Panc1 (cell line): ENCODE measurements around the gene FBXL4. TPM values are rescaled to one million over a fixed set of nuclear protein-coding genes. Genes with fewer than 3 reads are reported as not detected.
A peak's percentile ranks its signal among the peaks of the same experiment; 100 is the strongest.

Experiments
- ATAC-seq: fragments of 200-7000 bp; cut with Tn5 transposase; 2 replicates; pipeline ENCODE4 v1.9.1; 2020; ENCODE audit warnings: mild to moderate bottlenecking, moderate library complexity
- BruUV-seq: library from RNA; stranded (reverse); fragments of 400-500 nt; replicated peaks from 2 replicates; lab custom pipeline; 2021; lab: Mats Ljungman, UMichigan
- CTCF ChIA-PET: fragments of 300-600 bp; sonication (Branson Sonifier 250); formaldehyde crosslinking; loops from one replicate; lab custom pipeline; 2022; ENCODE audit warnings: antibody characterized with exemption; lab: Charles Lee
- POLR2A ChIA-PET: fragments of 300-600 bp; sonication (Branson Sonifier 250); formaldehyde crosslinking; loops from one replicate; lab custom pipeline; 2022; ENCODE audit warnings: antibody characterized with exemption; lab: Charles Lee
- DNase-seq: peaks from one replicate; pipeline ENCODE4 v3.0.0-alpha.2; 2010; ENCODE audit warnings: low read depth, low spot score
- H3K27ac ChIP-seq: 2 replicates; pipeline ENCODE4 v1.5.1; 2011; ENCODE audit warnings: mild to moderate bottlenecking, low read length, inconsistent platforms
- H3K27me3 ChIP-seq: fragments of 200-500 bp; sonication (Bioruptor generic); 2 replicates; pipeline ENCODE4 v1.6.0; 2014; ENCODE audit warnings: low read length, inconsistent platforms; ENCODE audit not compliant: control insufficient read depth, insufficient read depth
- H3K36me3 ChIP-seq: fragments of 200-500 bp; sonication (Bioruptor generic); 2 replicates; pipeline ENCODE4 v1.5.1; 2014; ENCODE audit warnings: inconsistent platforms, mild to moderate bottlenecking, low read length, moderate library complexity; ENCODE audit not compliant: control insufficient read depth, insufficient read depth
- H3K4me1 ChIP-seq: 2 replicates; pipeline ENCODE4 v1.5.1; 2011; ENCODE audit warnings: inconsistent platforms, mild to moderate bottlenecking, low read length, moderate library complexity; ENCODE audit not compliant: control insufficient read depth, insufficient read depth
- H3K4me3 ChIP-seq, 2 experiments: 2 replicates each; pipeline ENCODE4 v1.5.1; 2011 to 2012; ENCODE audit warnings: low read depth in 2 of 2, low read length in 2 of 2, mild to moderate bottlenecking in 2 of 2, inconsistent platforms in 1 of 2, moderate library complexity in 1 of 2
- H3K9me3 ChIP-seq: fragments of 200-500 bp; sonication (Bioruptor generic); 2 replicates; pipeline ENCODE4 v1.5.1; 2014; ENCODE audit warnings: low read depth, mild to moderate bottlenecking, inconsistent platforms, low read length, moderate library complexity; ENCODE audit not compliant: control insufficient read depth, insufficient read depth
- POLR2AphosphoS5 ChIP-seq: IDR thresholded peaks from 2 replicates; pipeline ENCODE4 v1.6.1; 2012; ENCODE audit warnings: mild to moderate bottlenecking, low read depth, low read length, moderate library complexity
- SIN3A ChIP-seq: IDR thresholded peaks from 2 replicates; pipeline ENCODE4 v1.6.1; 2012; ENCODE audit warnings: low read depth, mild to moderate bottlenecking, low read length, moderate library complexity, borderline replicate concordance; ENCODE audit not compliant: insufficient read depth
- TCF7L2 ChIP-seq: IDR thresholded peaks from 2 replicates; pipeline ENCODE4 v1.6.1; 2011; ENCODE audit warnings: mild to moderate bottlenecking, low read depth, low read length, inconsistent platforms
- in situ Hi-C: cut with HindIII; loops from 2 replicates; pipeline ENCODE4 v1.10.0; 2016; ENCODE audit warnings: low sequenced_read_pairs, low pct_unique_long_range_greater_than_20kb
- intact Hi-C: fragments of 100-400 bp; cut with micrococcal nuclease; formaldehyde crosslinking; loops from one replicate; pipeline ENCODE4 v1.10.0; 2022; ENCODE audit not compliant: unreplicated experiment
- total RNA-seq: library from RNA; stranded (reverse); gene quantifications from one replicate; pipeline ENCODE4 v1.2.1, GENCODE V29; 2021; ENCODE audit not compliant: unreplicated experiment
- TF ChIP-seq, protein P1 (sequence below), 2 experiments: IDR thresholded peaks; 2 replicates each; pipeline ENCODE4 v1.6.1; 2011 to 2012; ENCODE audit warnings: low read depth in 2 of 2, control low read depth in 1 of 2, low read length in 1 of 2, mild to moderate bottlenecking in 1 of 2, moderate library complexity in 1 of 2; ENCODE audit not compliant: insufficient read depth in 1 of 2
- TF ChIP-seq, protein P2 (sequence below): fragments of 450-650 bp; IDR thresholded peaks from 2 replicates; pipeline ENCODE4 v1.5.1; 2017; ENCODE audit warnings: mild to moderate bottlenecking

The FBXL4 gene
- total RNA-seq, 1 experiment from 2014 or later = 11.5 TPM

DNA sequence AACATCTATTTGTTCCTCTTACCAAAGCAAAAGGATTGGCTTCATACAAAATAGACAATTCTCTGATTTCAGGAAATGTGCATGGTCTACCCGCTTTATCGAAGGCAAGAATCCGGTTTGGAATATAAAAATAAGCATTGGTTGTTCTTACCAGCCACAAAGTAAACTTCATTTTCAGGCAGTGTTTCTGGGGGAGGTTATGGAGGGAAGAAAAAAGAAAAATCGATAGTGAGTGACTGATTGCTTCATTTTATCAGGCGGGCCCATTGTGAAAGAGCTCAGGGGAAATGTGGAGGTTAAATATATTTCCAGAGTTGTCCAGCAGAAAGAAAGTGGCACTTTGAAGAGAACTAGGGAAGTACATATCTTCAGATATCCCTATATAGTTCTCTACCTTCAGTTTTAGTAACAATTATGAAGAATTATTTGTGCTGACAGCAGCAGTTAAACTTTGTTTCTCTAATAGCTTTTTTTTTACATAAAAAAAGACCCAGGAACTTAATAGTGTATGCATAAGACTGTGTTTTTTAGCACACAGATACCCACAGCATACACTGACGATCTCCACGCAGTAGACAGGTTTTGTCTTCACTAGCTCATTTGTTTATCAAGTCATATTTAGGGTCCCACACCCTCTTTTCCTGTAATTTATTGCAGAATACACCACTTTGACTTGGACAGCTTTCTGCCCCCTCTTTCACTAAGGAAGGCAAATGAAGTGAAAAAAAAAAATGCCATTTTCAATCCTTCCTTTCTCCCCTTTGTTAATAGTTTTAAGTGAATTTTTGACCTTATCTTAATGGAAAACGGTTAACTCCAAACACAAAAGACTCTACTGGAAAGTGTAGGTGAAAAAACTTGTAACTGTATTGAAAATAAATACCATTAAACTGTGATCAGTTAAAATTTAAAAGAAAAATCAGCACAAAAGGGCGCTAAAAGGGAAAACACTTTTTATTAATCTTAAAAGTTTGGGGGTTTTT is 110.5 kb downstream of the FBXL4 start:
- BruUV-seq = no TSS peak
- CTCF ChIA-PET = no interaction called here
- DNase-seq (no peak), ATAC-seq (no peak)
- TF ChIP-seq POLR2AphosphoS5 (no peak), TCF7L2 (no peak), SIN3A (no peak)
- TF ChIP-seq, protein P1, sequence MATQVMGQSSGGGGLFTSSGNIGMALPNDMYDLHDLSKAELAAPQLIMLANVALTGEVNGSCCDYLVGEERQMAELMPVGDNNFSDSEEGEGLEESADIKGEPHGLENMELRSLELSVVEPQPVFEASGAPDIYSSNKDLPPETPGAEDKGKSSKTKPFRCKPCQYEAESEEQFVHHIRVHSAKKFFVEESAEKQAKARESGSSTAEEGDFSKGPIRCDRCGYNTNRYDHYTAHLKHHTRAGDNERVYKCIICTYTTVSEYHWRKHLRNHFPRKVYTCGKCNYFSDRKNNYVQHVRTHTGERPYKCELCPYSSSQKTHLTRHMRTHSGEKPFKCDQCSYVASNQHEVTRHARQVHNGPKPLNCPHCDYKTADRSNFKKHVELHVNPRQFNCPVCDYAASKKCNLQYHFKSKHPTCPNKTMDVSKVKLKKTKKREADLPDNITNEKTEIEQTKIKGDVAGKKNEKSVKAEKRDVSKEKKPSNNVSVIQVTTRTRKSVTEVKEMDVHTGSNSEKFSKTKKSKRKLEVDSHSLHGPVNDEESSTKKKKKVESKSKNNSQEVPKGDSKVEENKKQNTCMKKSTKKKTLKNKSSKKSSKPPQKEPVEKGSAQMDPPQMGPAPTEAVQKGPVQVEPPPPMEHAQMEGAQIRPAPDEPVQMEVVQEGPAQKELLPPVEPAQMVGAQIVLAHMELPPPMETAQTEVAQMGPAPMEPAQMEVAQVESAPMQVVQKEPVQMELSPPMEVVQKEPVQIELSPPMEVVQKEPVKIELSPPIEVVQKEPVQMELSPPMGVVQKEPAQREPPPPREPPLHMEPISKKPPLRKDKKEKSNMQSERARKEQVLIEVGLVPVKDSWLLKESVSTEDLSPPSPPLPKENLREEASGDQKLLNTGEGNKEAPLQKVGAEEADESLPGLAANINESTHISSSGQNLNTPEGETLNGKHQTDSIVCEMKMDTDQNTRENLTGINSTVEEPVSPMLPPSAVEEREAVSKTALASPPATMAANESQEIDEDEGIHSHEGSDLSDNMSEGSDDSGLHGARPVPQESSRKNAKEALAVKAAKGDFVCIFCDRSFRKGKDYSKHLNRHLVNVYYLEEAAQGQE (IDR thresholded peaks at IDR 0.05; ENCODE audit: insufficient read depth in 1 of 2, low read depth in 2 of 2, low read length in 1 of 2) = no peak
- TF ChIP-seq, protein P2, sequence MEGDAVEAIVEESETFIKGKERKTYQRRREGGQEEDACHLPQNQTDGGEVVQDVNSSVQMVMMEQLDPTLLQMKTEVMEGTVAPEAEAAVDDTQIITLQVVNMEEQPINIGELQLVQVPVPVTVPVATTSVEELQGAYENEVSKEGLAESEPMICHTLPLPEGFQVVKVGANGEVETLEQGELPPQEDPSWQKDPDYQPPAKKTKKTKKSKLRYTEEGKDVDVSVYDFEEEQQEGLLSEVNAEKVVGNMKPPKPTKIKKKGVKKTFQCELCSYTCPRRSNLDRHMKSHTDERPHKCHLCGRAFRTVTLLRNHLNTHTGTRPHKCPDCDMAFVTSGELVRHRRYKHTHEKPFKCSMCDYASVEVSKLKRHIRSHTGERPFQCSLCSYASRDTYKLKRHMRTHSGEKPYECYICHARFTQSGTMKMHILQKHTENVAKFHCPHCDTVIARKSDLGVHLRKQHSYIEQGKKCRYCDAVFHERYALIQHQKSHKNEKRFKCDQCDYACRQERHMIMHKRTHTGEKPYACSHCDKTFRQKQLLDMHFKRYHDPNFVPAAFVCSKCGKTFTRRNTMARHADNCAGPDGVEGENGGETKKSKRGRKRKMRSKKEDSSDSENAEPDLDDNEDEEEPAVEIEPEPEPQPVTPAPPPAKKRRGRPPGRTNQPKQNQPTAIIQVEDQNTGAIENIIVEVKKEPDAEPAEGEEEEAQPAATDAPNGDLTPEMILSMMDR = no peak
- H3K4me3 ChIP-seq = no peak overlapping the region
- no peaks in the 10 kb centered on the region for H3K36me3 ChIP-seq
- no peaks in the 10 kb centered on the region for H3K9me3 ChIP-seq
- in situ Hi-C loops = no loop called here
- intact Hi-C loops = no loop called here
- H3K27me3 ChIP-seq = peaks cover 66% of the 10 kb centered on the region
- no peak overlapping the region for H3K27ac ChIP-seq
- POLR2A ChIA-PET = no interaction called here
- H3K4me1 ChIP-seq = peaks cover 7% of the 10 kb centered on the region

DNA sequence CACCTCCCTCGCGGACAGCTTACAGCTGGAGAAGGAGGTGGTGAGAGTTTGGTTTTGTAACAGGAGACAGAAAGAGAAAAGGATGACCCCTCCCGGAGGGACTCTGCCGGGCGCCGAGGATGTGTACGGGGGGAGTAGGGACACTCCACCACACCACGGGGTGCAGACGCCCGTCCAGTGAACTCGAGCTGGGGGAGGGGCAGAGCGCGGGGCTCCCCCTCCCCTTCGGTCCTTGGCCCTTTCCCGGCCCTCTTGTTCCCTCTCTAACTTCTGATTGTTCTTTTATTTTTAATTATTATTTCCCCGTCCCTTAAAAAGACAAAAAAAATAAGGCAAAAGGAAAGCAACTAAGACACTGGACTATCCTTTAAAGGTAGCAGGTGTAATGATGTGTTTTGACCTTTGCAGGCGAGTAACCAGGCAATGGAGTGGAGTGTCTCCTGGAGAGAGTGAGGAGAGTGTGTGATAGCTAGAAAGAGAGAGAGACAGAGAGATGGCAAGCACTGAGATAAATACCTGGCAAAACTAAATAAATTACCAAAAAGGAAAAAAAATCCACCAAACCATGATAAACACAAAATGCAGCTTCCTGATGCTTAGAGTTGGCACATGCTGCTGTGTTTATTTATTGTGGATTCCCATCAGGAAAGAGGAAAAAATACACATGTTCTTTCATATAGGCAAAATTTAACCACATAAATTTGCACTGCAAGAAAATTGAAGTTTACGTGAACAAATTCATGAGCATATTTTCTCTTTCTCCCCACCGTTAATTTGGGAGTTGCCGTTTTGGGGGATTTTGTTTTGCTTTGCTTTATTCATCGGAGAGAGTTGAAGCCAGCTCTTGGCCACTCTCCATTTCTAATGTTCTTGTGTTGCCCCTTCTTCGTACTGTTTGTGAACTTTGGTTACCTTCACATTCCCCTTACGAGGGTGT is 111.5 kb downstream of the FBXL4 start:
- in situ Hi-C loops (no loop called here), intact Hi-C loops (no loop called here)
- POLR2A ChIA-PET = no interaction called here
- CTCF ChIA-PET = interaction anchor here (0.5 kb wide), 1 partner anchor 497 kb away, joined by 3 read pairs; no protein-coding TSS in a partner anchor
- Histone ChIP-seq H3K27ac (no peak overlapping the region), H3K4me1 (peaks cover 9% of the 10 kb centered on the region), H3K9me3 (no peaks in the 10 kb centered on the region), H3K27me3 (peaks cover 69% of the 10 kb centered on the region), H3K36me3 (no peaks in the 10 kb centered on the region), H3K4me3 (peak overlapping the region in 1 of 2 experiments; percentile 45; a peak in 1 of 4 replicates)
- DNase-seq (no peak), ATAC-seq (no peak)
- no TSS peak for BruUV-seq
- no peak for TF ChIP-seq TCF7L2
